22Rv1 (cell line): ENCODE results near the gene PTPRG.

Source experiments
- H3K27ac ChIP-seq: fragments of 450-650 bp; 2 replicates; pipeline ENCODE4 v1.5.1; 2017
- ZFX ChIP-seq: fragments of 450-650 bp; IDR thresholded peaks from 2 replicates; pipeline ENCODE4 v1.6.1; 2017; ENCODE audit warnings: antibody characterized with exemption, borderline replicate concordance
- TF ChIP-seq, protein P1 (sequence below): fragments of 450-650 bp; IDR thresholded peaks from 2 replicates; pipeline ENCODE4 v1.5.1; 2017; ENCODE audit warnings: mild to moderate bottlenecking

Gene PTPRG

DNA sequence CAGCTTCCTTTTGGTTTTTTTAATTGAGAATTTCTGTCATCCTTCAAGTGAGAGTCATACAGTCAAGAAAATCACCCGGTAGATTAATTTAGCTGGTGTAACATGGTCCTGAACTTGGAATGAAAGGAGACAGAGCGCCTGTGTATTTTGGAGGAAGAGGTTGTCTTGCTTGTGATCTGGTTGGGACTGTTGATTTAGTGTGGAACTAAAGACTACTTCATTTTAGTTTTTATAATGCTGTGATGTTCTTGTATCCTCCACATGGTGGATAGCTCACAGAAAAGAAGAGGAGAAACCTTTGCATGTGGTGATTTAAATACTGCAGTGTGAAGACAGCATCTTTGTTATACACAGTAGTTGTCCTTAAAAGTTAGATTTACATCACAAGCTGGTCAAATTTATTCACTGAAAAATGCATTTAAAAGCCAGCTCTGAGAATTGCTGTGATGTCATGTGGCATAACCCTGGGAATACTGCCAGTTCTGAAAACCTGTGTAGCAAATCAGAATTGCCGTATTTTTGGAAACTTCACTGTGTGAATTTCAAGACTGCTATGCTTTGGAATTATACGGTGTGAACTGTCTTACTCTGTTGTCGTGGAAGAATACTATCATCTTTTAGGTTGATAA is 268.5 kb downstream of the PTPRG start:
- H3K27ac ChIP-seq: no peak overlapping the region

DNA sequence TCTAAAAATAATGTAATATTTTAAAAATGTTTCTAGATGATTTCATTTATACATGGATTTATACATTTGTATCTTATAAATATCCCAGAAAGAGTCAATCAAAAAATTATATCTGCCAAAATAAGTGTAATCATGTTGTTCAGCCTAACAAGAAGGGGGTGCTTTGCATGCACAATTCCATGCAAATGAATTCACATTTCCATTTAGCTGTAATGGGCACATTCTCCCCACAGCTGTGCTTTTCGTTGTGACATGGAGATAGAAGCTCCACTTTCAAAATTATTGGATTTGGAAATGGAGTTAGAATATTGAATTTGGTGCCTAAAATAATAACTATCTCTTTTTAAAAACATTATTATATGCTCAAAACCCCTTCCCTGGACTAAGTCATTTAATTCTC is 270.6 kb downstream of the PTPRG start:
- TF ChIP-seq, protein P1, sequence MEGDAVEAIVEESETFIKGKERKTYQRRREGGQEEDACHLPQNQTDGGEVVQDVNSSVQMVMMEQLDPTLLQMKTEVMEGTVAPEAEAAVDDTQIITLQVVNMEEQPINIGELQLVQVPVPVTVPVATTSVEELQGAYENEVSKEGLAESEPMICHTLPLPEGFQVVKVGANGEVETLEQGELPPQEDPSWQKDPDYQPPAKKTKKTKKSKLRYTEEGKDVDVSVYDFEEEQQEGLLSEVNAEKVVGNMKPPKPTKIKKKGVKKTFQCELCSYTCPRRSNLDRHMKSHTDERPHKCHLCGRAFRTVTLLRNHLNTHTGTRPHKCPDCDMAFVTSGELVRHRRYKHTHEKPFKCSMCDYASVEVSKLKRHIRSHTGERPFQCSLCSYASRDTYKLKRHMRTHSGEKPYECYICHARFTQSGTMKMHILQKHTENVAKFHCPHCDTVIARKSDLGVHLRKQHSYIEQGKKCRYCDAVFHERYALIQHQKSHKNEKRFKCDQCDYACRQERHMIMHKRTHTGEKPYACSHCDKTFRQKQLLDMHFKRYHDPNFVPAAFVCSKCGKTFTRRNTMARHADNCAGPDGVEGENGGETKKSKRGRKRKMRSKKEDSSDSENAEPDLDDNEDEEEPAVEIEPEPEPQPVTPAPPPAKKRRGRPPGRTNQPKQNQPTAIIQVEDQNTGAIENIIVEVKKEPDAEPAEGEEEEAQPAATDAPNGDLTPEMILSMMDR: no peak
- TF ChIP-seq ZFX: no peak
- no peak overlapping the region for H3K27ac ChIP-seq

More for the DNA sequence above, 268.5 kb downstream of the PTPRG start:
- TF ChIP-seq, protein P1: no peak
- no peak for TF ChIP-seq ZFX

DNA sequence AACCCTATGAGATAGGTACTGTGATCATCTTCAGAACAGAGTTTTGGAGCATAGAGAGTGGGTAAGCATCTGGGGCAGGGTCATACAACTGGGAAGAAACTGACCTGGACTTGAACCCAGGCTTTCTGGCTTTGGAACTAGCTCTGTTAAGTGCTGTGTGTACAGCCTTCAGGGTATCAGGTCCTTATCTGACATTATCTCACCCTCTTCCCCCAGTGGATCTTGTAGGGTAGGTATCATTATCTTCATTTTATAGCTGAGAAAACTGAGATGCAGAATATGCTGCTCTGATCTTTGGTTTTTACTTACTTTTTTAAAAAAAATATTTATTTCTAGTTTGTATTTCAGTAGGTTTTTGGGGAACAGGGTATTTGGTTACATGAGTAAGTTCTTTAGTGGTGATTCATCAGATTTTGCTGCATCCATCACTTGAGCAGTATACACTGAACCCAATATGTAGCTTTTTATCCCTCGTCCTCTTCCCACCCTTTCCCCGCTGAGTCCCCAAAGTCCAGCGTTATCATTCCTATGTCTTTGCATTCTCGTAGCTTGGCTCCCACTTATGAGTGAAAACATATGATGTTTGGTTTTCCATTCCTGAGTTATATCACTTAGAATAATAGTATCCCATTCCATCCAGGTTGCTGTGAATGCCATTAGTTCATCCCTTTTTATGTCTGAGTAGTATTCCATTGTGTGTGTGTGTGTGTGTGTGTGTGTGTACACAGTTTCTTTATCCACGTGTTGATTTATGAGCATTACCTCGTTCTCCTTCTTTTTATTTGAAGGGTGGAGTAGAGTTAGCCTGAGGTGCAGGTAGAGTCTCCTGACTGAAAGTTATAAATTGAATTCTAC is 271.2 kb downstream of the PTPRG start:
- TF ChIP-seq, protein P1: no peak
- TF ChIP-seq ZFX: no peak
- no peak overlapping the region for H3K27ac ChIP-seq

DNA sequence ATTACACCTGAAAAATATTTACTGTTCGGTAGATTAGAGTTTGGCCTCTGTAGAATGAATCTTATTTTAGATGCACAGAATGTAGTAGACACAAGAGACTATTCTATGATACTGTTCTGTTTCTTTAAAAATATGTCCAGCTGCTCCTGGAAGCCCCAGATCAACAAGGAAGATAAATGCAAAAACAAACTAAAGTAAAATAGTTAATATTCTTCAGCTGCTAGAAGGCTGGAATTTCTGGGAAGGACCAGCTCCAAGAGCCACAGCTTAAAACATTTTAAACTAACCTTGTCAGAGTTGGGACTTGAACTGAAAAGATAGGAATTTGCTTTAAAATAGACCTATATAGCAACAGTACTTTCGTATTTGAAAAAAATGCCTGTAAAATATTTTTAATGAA is 277.9 kb downstream of the PTPRG start:
- H3K27ac ChIP-seq: no peak overlapping the region
- TF ChIP-seq, protein P1: no peak
- TF ChIP-seq ZFX: no peak

DNA sequence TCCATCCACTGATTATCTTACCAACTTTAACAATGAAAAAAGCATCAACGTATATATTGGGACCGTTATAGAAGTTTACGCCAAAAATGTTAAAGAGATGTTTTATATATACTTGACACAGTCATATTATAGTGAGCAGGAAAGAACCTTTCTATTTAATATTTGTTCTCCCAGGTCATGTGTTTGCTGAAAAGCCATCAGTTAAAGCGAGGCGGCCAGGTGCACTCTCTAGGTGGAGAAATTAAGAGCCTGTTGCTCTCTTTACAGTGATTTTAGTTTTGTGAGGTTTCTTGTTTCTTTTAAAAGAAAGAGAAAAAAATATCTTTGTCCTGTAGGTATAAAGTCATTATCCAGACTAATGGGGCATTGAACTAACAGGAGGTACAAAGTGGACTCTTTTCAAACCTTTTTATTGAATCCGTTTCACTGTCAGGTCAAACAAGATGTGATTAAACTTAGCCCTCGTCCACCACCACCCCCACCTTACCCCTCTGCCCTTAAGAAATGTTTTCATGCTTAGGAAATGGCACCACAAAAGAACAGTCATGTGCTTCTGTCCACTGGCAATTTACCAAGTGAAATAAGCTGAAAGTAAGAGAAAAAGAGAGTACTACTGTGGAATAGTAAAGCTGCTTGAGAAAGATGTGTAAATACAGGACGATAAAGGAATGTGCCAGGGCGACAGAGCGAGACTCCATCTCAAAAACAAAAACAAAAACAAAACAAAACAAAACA is 279.9 kb downstream of the PTPRG start:
- TF ChIP-seq, protein P1: no peak
- TF ChIP-seq ZFX: no peak
- H3K27ac ChIP-seq: no peak overlapping the region

DNA sequence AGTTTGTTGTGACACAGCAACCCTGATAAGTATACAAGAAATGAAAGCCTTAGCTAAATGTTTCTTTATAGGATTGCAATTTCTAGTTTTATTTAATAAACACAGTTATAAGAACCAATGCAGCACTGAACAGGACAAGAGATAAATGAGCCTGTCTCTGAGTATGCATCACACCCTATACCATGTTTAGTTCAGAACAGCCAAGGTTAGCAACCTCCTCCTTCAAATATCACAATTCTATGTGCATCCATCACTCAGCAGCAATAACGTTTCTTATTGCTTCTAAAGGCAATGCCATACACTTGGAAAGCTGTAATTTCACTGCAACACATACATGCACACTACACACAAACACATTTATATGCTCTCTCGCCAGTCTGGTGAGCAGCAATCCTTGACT is 280.6 kb downstream of the PTPRG start:
- TF ChIP-seq, protein P1: no peak
- TF ChIP-seq ZFX: no peak
- no peak overlapping the region for H3K27ac ChIP-seq

DNA sequence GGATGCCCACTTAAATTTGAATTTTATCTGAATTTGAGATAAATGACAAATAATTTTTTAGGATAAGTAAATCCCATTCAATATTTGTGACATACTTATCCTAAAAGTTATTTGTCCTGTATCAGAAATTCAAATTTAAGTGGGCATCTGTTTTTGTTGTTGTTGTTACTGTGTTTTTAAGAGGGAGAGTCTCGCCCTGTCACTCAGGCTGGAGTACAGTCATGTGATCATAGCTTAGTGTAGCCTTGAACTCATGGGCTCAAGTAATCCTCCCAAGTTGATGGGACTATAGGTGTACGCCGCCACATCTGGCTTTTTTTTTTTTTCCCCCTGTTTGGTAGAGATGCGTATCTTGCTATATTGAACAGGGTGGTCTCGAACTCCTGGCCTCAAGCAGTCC is 283.0 kb downstream of the PTPRG start:
- no peak overlapping the region for H3K27ac ChIP-seq
- no peak for TF ChIP-seq ZFX
- TF ChIP-seq, protein P1: no peak
